ENCODE results near the gene HCN1.

- TF ChIP-seq CTCF (IDR thresholded peaks at IDR 0.05) (no peak), POLR2A (IDR thresholded peaks at IDR 0.05) (no peak)
Observed at GRCh38 chr5:45677524-45677923, 18.7 kb downstream of the HCN1 start.
